Brain microvascular endothelial cell (primary cell): ENCODE measurements around the gene RPS28.
"Not testable (repeated sequence)": the region's sequence is repeated elsewhere in the genome, so short reads cannot be mapped to it uniquely, and the experiment has no call there.

ENCODE experiments used
- DNase-seq: peaks from one replicate; pipeline ENCODE4 v3.0.0-alpha.2; 2020
- H3K27ac ChIP-seq: fragments of 250-450 bp; sonication (Bioruptor Pico); 2 replicates; pipeline ENCODE4 v1.5.1; 2020; ENCODE audit warnings: mild to moderate bottlenecking, moderate library complexity
- H3K27me3 ChIP-seq: fragments of 250-450 bp; sonication (Bioruptor Pico); replicated peaks from 2 replicates; pipeline ENCODE4 v1.5.1; 2020; ENCODE audit warnings: mild to moderate bottlenecking
- H3K36me3 ChIP-seq: fragments of 250-450 bp; sonication (Bioruptor Pico); replicated peaks from 2 replicates; pipeline ENCODE4 v1.5.1; 2020; ENCODE audit warnings: mild to moderate bottlenecking
- H3K4me3 ChIP-seq: 2 replicates; pipeline ENCODE4 v1.5.1; 2011; ENCODE audit warnings: low read depth, mild to moderate bottlenecking, control low read depth, low read length, moderate library complexity
- CTCF ChIP-seq: IDR thresholded peaks from 2 replicates; pipeline ENCODE4 v1.5.1; 2011; ENCODE audit warnings: low read depth, mild to moderate bottlenecking, moderate library complexity, low read length, control low read depth, inconsistent platforms; ENCODE audit errors: missing control alignments
- in situ Hi-C: cut with HindIII; loops from 2 replicates; pipeline ENCODE4 v1.10.0; 2017; ENCODE audit warnings: low sequenced_read_pairs, low pct_ligation_motif_present

RPS28 gene

DNA sequence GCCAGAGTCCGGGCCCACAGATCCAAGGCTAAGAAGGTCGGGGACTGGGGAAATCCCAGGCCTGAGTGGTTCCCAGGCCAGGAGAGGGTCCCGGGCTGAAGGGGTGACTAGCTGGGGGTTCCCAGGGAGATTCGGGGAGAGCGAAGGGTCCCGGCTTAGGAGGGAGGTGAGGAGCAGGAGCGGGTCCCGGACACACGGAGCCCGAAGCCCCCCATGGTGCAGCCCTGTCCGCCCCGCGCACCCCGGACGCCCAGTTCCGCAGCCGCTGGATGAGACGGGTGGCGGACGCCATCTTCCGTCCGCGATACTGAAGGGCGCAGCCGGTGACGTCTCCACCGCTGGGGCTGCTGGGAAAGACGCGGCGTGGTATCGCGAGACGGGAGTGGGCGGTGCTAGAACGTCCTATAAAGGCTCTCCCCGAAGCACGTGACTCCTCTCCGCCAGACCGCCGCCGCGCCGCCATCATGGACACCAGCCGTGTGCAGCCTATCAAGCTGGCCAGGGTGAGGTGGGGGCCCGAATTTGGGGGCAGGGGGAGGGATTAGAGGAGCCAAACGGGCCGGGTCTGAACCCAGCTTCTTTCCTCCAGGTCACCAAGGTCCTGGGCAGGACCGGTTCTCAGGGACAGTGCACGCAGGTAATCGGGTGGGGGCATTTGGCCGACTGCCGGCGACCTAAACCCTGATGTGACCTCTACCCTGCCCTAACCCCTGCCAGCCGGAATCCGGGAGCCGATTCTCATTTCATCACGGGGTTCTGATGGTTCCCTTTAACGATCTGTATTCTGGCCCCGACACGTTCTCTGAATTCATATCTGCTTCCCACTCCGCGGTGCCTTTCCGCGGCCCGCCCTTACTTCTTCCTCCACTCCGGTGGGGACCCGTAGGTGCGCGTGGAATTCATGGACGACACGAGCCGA is at the start of gene RPS28, which contains the start of gene NDUFA7:
Gene RPS28, plus strand, starts transcription at position 430 of the 919 bp plus-strand sequence. Its CDS starts 35 bp downstream, at position 465.
Gene NDUFA7, minus strand, starts transcription at position 309 of the 919 bp plus-strand sequence. Its CDS starts 17 bp downstream, at position 292.
- peak within 1 kb of the TSS; percentile 90 for H3K27ac ChIP-seq
- in situ Hi-C loops: no loop called here
- TF ChIP-seq CTCF: peak; percentile 34
- no peaks in the 10 kb centered on the region for H3K27me3 ChIP-seq
- peak; percentile 93 for DNase-seq
- peak within 1 kb of the TSS; percentile 99 for H3K4me3 ChIP-seq
- H3K36me3 ChIP-seq: peaks cover 19% of the 10 kb centered on the region

GRCh38 chr19:8276508-8276907 is 44.8 kb upstream of the RPS28 start:
- DNase-seq, H3K4me3 ChIP-seq, in situ Hi-C loops, H3K27ac ChIP-seq, H3K36me3 ChIP-seq, H3K27me3 ChIP-seq: not testable (repeated sequence)

DNA sequence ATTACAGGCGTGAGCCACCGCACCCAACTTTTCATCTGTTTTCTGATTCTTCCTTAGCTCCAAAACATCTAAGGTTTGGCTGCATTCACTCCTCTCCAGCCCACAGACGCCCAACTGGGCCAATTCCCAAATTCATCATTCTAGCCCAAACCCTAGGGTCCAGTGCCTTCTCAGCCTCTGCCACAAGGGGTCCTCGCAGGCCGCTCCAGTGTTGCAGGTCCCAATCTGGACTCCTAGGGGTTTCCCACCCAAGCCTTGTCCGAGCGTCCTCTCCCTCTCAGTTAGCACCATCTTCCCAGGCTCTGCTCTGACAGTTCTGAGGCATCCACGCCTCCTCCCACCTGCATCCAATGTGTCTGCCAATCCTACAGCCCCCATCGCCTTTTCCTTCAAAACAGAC is 30.0 kb upstream of the RPS28 start:
- H3K27me3 ChIP-seq, H3K36me3 ChIP-seq, DNase-seq, in situ Hi-C loops, H3K27ac ChIP-seq, H3K4me3 ChIP-seq: not testable (repeated sequence)

- DNase-seq: no peak
- H3K27ac ChIP-seq: no peak overlapping the region
- no peak for TF ChIP-seq CTCF
These were observed 19.0 kb upstream of the RPS28 start for GRCh38 chr19:8302357-8302691.

DNA sequence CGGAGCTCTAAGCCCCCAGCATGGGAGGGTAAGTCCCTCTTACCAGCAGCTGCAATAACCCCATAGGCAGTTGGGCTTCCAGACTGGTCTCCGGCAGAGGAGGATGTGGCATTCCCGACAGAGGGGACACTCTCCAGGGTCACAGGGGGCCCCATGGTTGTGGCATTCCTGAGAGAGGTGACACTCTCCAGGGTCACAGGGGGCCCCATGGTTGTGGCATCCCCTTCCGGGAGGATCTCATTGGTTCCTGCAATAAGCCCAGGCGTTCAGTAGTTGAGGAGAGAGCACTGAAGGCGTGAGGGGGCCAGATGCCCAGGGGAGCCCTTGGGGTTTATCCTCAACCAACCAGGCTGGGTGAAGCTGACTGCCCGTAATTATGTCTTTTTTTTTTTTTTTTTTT is 18.6 kb upstream of the RPS28 start:
- H3K4me3 ChIP-seq: no peak overlapping the region
- in situ Hi-C loops: no loop called here

More at GRCh38 chr19:8302357-8302691, 19.0 kb upstream of the RPS28 start:
- H3K27me3 ChIP-seq: no peaks in the 10 kb centered on the region
- H3K4me3 ChIP-seq: no peak overlapping the region
- in situ Hi-C loops: no loop called here
- H3K36me3 ChIP-seq: no peaks in the 10 kb centered on the region

GRCh38 chr19:8304841-8305621 is 16.3 kb upstream of the RPS28 start:
- Histone ChIP-seq H3K36me3 (peaks cover 5% of the 10 kb centered on the region), H3K27ac (no peak overlapping the region), H3K27me3 (no peaks in the 10 kb centered on the region), H3K4me3 (no peak overlapping the region)
- in situ Hi-C loops: no loop called here
- TF ChIP-seq CTCF: no peak
- DNase-seq: no peak

More for the DNA sequence above, 18.6 kb upstream of the RPS28 start:
- no peak for TF ChIP-seq CTCF
- Histone ChIP-seq H3K27ac (no peak overlapping the region), H3K27me3 (no peaks in the 10 kb centered on the region), H3K36me3 (no peaks in the 10 kb centered on the region)
- no peak for DNase-seq
